ENCODE data around the gene SOX15.

SOX15 gene

GRCh38 chr17:7570351-7570750, 19.5 kb downstream of the SOX15 start:
- Histone ChIP-seq H3K36me3 (ENCODE audit: control insufficient read depth, insufficient read depth, low read length) (peaks cover 35% of the 10 kb centered on the region), H3K27me3 (ENCODE audit: control insufficient read depth, insufficient read depth, low read length) (no peaks in the 10 kb centered on the region), H3K9ac (ENCODE audit: low read length) (no peak overlapping the region), H3K4me1 (ENCODE audit: control insufficient read depth, insufficient read depth, low read length) (peaks cover 3% of the 10 kb centered on the region), H3K4me3 (ENCODE audit: low read length) (no peak overlapping the region), H3K27ac (ENCODE audit: low read depth, low read length) (no peak overlapping the region)

- H3K9ac ChIP-seq (ENCODE audit: low read length): no peak overlapping the region
- no peaks in the 10 kb centered on the region for H3K27me3 ChIP-seq (ENCODE audit: control insufficient read depth, insufficient read depth, low read length)
- H3K27ac ChIP-seq (ENCODE audit: low read depth, low read length): no peak overlapping the region
- H3K36me3 ChIP-seq (ENCODE audit: control insufficient read depth, insufficient read depth, low read length): peaks cover 35% of the 10 kb centered on the region
- H3K4me1 ChIP-seq (ENCODE audit: control insufficient read depth, insufficient read depth, low read length): peaks cover 1% of the 10 kb centered on the region
- H3K4me3 ChIP-seq (ENCODE audit: low read length): no peak overlapping the region
These were observed 20.3 kb downstream of the SOX15 start for GRCh38 chr17:7569571-7569970.

GRCh38 chr17:7563115-7563869, 26.6 kb downstream of the SOX15 start:
- Histone ChIP-seq H3K36me3 (ENCODE audit: control insufficient read depth, insufficient read depth, low read length) (peaks cover 21% of the 10 kb centered on the region), H3K4me3 (ENCODE audit: low read length) (no peak overlapping the region), H3K4me1 (ENCODE audit: control insufficient read depth, insufficient read depth, low read length) (peaks cover 34% of the 10 kb centered on the region), H3K27me3 (ENCODE audit: control insufficient read depth, insufficient read depth, low read length) (no peaks in the 10 kb centered on the region), H3K9ac (ENCODE audit: low read length) (no peak overlapping the region), H3K27ac (ENCODE audit: low read depth, low read length) (no peak overlapping the region)

GRCh38 chr17:7562208-7562605, 27.7 kb downstream of the SOX15 start:
- Histone ChIP-seq H3K9ac (ENCODE audit: low read length) (peak overlapping the region; percentile 2), H3K4me1 (ENCODE audit: control insufficient read depth, insufficient read depth, low read length) (peaks cover 40% of the 10 kb centered on the region), H3K27ac (ENCODE audit: low read depth, low read length) (peak overlapping the region; percentile 87), H3K36me3 (ENCODE audit: control insufficient read depth, insufficient read depth, low read length) (peaks cover 19% of the 10 kb centered on the region), H3K27me3 (ENCODE audit: control insufficient read depth, insufficient read depth, low read length) (no peaks in the 10 kb centered on the region), H3K4me3 (ENCODE audit: low read length) (peak overlapping the region; percentile 79)

- Histone ChIP-seq H3K27me3 (ENCODE audit: control insufficient read depth, insufficient read depth, low read length) (no peaks in the 10 kb centered on the region), H3K36me3 (ENCODE audit: control insufficient read depth, insufficient read depth, low read length) (peaks cover 15% of the 10 kb centered on the region), H3K27ac (ENCODE audit: low read depth, low read length) (peak within 1 kb of the TSS; percentile 99), H3K9ac (ENCODE audit: low read length) (peak within 1 kb of the TSS; percentile 33), H3K4me1 (ENCODE audit: control insufficient read depth, insufficient read depth, low read length) (peaks cover 40% of the 10 kb centered on the region), H3K4me3 (ENCODE audit: low read length) (peak within 1 kb of the TSS; percentile 82)
These were observed 28.2 kb downstream of the SOX15 start, which contains the start of gene SENP3 for GRCh38 chr17:7561589-7562207. SENP3 (plus strand) TSS chr17:7561919; CDS start chr17:7563077, 1,158 bp downstream.

GRCh38 chr17:7561028-7561575, 28.8 kb downstream of the SOX15 start:
- Histone ChIP-seq H3K4me1 (ENCODE audit: control insufficient read depth, insufficient read depth, low read length) (peaks cover 40% of the 10 kb centered on the region), H3K27me3 (ENCODE audit: control insufficient read depth, insufficient read depth, low read length) (no peaks in the 10 kb centered on the region), H3K4me3 (ENCODE audit: low read length) (peak overlapping the region; percentile 82), H3K27ac (ENCODE audit: low read depth, low read length) (peak overlapping the region; percentile 99), H3K36me3 (ENCODE audit: control insufficient read depth, insufficient read depth, low read length) (peaks cover 15% of the 10 kb centered on the region), H3K9ac (ENCODE audit: low read length) (peak overlapping the region; percentile 12)

GRCh38 chr17:7560172-7561027, 29.5 kb downstream of the SOX15 start:
- Histone ChIP-seq H3K36me3 (ENCODE audit: control insufficient read depth, insufficient read depth, low read length) (peaks cover 13% of the 10 kb centered on the region), H3K27ac (ENCODE audit: low read depth, low read length) (peak overlapping the region; percentile 99), H3K27me3 (ENCODE audit: control insufficient read depth, insufficient read depth, low read length) (no peaks in the 10 kb centered on the region), H3K9ac (ENCODE audit: low read length) (peak overlapping the region; percentile 33), H3K4me1 (ENCODE audit: control insufficient read depth, insufficient read depth, low read length) (peaks cover 40% of the 10 kb centered on the region), H3K4me3 (ENCODE audit: low read length) (peak overlapping the region; percentile 66)

- no peak overlapping the region for H3K9ac ChIP-seq (ENCODE audit: low read length)
- H3K36me3 ChIP-seq (ENCODE audit: control insufficient read depth, insufficient read depth, low read length): peaks cover 4% of the 10 kb centered on the region
- H3K27ac ChIP-seq (ENCODE audit: low read depth, low read length): peak overlapping the region; percentile 99
- H3K4me3 ChIP-seq (ENCODE audit: low read length): peak overlapping the region; percentile 66
- peaks cover 40% of the 10 kb centered on the region for H3K4me1 ChIP-seq (ENCODE audit: control insufficient read depth, insufficient read depth, low read length)
- H3K27me3 ChIP-seq (ENCODE audit: control insufficient read depth, insufficient read depth, low read length): no peaks in the 10 kb centered on the region
These were observed 30.3 kb downstream of the SOX15 start for GRCh38 chr17:7559320-7560171.

GRCh38 chr17:7558544-7559319, 31.2 kb downstream of the SOX15 start, which contains the start of gene TNFSF13:
TNFSF13 (plus strand) TSS chr17:7558750; CDS start chr17:7559040, 290 bp downstream.
- Histone ChIP-seq H3K27me3 (ENCODE audit: control insufficient read depth, insufficient read depth, low read length) (no peaks in the 10 kb centered on the region), H3K9ac (ENCODE audit: low read length) (peak within 1 kb of the TSS; percentile 75), H3K4me1 (ENCODE audit: control insufficient read depth, insufficient read depth, low read length) (peaks cover 38% of the 10 kb centered on the region), H3K4me3 (ENCODE audit: low read length) (peak within 1 kb of the TSS; percentile 66), H3K27ac (ENCODE audit: low read depth, low read length) (peak within 1 kb of the TSS; percentile 99), H3K36me3 (ENCODE audit: control insufficient read depth, insufficient read depth, low read length) (peaks cover 3% of the 10 kb centered on the region)

GRCh38 chr17:7557775-7558543, 31.9 kb downstream of the SOX15 start:
- Histone ChIP-seq H3K4me3 (ENCODE audit: low read length) (peak overlapping the region; percentile 66), H3K36me3 (ENCODE audit: control insufficient read depth, insufficient read depth, low read length) (peaks cover 3% of the 10 kb centered on the region), H3K4me1 (ENCODE audit: control insufficient read depth, insufficient read depth, low read length) (peaks cover 37% of the 10 kb centered on the region)

More at GRCh38 chr17:7557775-7558543, 31.9 kb downstream of the SOX15 start:
- peak overlapping the region; percentile 75 for H3K9ac ChIP-seq (ENCODE audit: low read length)
- peak overlapping the region; percentile 99 for H3K27ac ChIP-seq (ENCODE audit: low read depth, low read length)
- H3K27me3 ChIP-seq (ENCODE audit: control insufficient read depth, insufficient read depth, low read length): no peaks in the 10 kb centered on the region
